ENCODE data around the gene WNK1. TPM values are rescaled to one million over a fixed set of nuclear protein-coding genes. Genes with fewer than 3 reads are reported as not detected.

WNK1 gene
- polyA plus RNA-seq, 1 donor (not counting 4 experiments of a cell fraction or from before 2014, with no cell fraction given) = 72.3 TPM

DNA sequence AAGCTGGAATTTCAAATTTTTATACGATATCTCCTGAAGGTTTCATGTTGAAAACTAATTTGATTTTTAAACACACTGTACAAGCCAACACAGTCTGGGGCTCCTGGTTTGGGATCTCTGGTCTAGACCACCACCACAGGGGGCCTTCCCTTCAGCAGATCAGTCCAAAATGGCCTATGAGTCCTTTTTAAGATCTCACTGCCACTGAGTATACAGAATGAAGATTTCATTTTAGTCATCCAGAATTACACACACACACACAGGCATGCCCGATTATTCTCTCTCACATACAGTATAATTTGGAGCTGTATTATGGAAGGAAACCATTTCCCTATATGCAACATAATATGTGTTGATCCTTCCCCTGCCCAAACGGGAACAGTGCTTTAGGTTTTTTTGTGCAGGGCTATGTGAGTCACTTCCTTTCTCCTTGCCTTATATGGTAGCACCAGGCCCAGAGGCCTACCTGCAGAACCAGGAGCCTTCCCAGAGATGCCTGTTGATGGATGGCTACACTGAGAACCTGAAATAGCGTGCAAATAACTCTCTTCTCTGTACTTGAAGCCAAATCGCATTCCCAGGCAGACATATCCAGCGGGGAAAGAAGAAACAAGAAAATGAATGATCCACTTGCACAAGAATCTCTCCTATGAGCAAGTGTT, 28.1 kb upstream of the WNK1 start:
- Histone ChIP-seq H3K9ac (ENCODE audit: control insufficient read depth, extremely low read depth, insufficient read depth, low read length) (no peak overlapping the region), H3K4me2 (ENCODE audit: control insufficient read depth, extremely low read depth, insufficient read depth, low read depth, low read length) (peak overlapping the region; percentile 31), H4K20me1 (ENCODE audit: control insufficient read depth, extremely low read depth, insufficient read depth, low read length) (no peaks in the 10 kb centered on the region), H2AFZ (ENCODE audit: control insufficient read depth, low read length) (peak overlapping the region; percentile 58), H3K79me2 (ENCODE audit: control insufficient read depth, insufficient read depth, low read length) (no peaks in the 10 kb centered on the region), H3K4me3 (ENCODE audit: control insufficient read depth in 2 of 3, extremely low read depth in 1 of 3, insufficient read depth in 2 of 3, low read depth in 1 of 3, low read length in 3 of 3) (no peak overlapping the region), H3K27me3 (ENCODE audit: control insufficient read depth, extremely low read depth, insufficient read depth, low read length) (no peaks in the 10 kb centered on the region), H3K9me3 (ENCODE audit: control insufficient read depth, low read depth, low read length) (no peaks in the 10 kb centered on the region), H3K27ac (ENCODE audit: control insufficient read depth, insufficient read depth, low read length) (peak overlapping the region; percentile 31), H3K9me1 (ENCODE audit: control insufficient read depth, extremely low read depth, insufficient read depth, low read length) (no peaks in the 10 kb centered on the region), H3K4me1 (ENCODE audit: control insufficient read depth, extremely low read depth, insufficient read depth, low read length) (peaks cover 27% of the 10 kb centered on the region), H3K36me3 (ENCODE audit: control insufficient read depth in 2 of 2, extremely low read depth in 1 of 2, insufficient read depth in 2 of 2, low read length in 2 of 2) (no peaks in the 10 kb centered on the region)
- dilution Hi-C loops (cut with MboI; ENCODE audit: extremely low pct_ligation_motif_present, low sequenced_read_pairs) = no loop called here
- TF ChIP-seq EZH2 (IDR thresholded peaks at IDR 0.05; ENCODE audit: low read length) = no peak
- TF ChIP-seq, protein P1, sequence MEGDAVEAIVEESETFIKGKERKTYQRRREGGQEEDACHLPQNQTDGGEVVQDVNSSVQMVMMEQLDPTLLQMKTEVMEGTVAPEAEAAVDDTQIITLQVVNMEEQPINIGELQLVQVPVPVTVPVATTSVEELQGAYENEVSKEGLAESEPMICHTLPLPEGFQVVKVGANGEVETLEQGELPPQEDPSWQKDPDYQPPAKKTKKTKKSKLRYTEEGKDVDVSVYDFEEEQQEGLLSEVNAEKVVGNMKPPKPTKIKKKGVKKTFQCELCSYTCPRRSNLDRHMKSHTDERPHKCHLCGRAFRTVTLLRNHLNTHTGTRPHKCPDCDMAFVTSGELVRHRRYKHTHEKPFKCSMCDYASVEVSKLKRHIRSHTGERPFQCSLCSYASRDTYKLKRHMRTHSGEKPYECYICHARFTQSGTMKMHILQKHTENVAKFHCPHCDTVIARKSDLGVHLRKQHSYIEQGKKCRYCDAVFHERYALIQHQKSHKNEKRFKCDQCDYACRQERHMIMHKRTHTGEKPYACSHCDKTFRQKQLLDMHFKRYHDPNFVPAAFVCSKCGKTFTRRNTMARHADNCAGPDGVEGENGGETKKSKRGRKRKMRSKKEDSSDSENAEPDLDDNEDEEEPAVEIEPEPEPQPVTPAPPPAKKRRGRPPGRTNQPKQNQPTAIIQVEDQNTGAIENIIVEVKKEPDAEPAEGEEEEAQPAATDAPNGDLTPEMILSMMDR (optimal IDR thresholded peaks at IDR 0.05 in 1 of 3, IDR thresholded peaks at IDR 0.05 in 1 of 3, conservative IDR thresholded peaks at IDR 0.05 in 1 of 3; ENCODE audit: extremely low read depth in 1 of 3, insufficient read depth in 2 of 3, low read length in 3 of 3) = no peak
- FAIRE-seq = peak; percentile 86
- DNase-seq (ENCODE audit: low read depth, low spot score) = no peak

DNA sequence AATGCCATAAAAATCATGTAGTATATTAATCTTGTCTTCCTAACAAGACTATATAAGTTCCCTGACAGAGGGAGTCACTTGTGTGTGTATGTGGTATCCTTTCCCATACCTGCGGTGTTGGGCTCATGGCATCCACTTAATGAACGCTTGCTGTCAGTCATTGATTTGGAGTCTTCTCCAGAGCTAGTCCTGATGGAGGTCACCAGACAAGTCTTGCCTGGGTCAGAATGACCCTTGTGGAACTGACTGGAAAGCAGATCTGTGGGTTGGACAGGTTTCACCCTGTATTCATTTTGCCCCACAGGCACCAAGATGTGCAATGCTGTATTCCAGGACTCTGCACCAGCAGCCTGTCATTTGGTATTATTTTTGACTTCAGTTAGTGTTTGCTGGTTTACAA, 27.3 kb upstream of the WNK1 start:
- no peak for DNase-seq (ENCODE audit: low read depth, low spot score)
- Histone ChIP-seq H3K27ac (ENCODE audit: control insufficient read depth, insufficient read depth, low read length) (no peak overlapping the region), H3K9me1 (ENCODE audit: control insufficient read depth, extremely low read depth, insufficient read depth, low read length) (no peaks in the 10 kb centered on the region), H2AFZ (ENCODE audit: control insufficient read depth, low read length) (no peak overlapping the region), H3K27me3 (ENCODE audit: control insufficient read depth, extremely low read depth, insufficient read depth, low read length) (no peaks in the 10 kb centered on the region), H4K20me1 (ENCODE audit: control insufficient read depth, extremely low read depth, insufficient read depth, low read length) (no peaks in the 10 kb centered on the region), H3K4me1 (ENCODE audit: control insufficient read depth, extremely low read depth, insufficient read depth, low read length) (peaks cover 27% of the 10 kb centered on the region), H3K9me3 (ENCODE audit: control insufficient read depth, low read depth, low read length) (no peaks in the 10 kb centered on the region), H3K4me2 (ENCODE audit: control insufficient read depth, extremely low read depth, insufficient read depth, low read depth, low read length) (no peak overlapping the region), H3K36me3 (ENCODE audit: control insufficient read depth in 2 of 2, extremely low read depth in 1 of 2, insufficient read depth in 2 of 2, low read length in 2 of 2) (no peaks in the 10 kb centered on the region), H3K9ac (ENCODE audit: control insufficient read depth, extremely low read depth, insufficient read depth, low read length) (no peak overlapping the region), H3K4me3 (ENCODE audit: control insufficient read depth in 2 of 3, extremely low read depth in 1 of 3, insufficient read depth in 2 of 3, low read depth in 1 of 3, low read length in 3 of 3) (no peak overlapping the region), H3K79me2 (ENCODE audit: control insufficient read depth, insufficient read depth, low read length) (no peaks in the 10 kb centered on the region)
- dilution Hi-C loops (cut with MboI; ENCODE audit: extremely low pct_ligation_motif_present, low sequenced_read_pairs) = no loop called here
- FAIRE-seq = no peak
- TF ChIP-seq EZH2 (IDR thresholded peaks at IDR 0.05; ENCODE audit: low read length) = no peak
- TF ChIP-seq, protein P1 (optimal IDR thresholded peaks at IDR 0.05 in 1 of 3, IDR thresholded peaks at IDR 0.05 in 1 of 3, conservative IDR thresholded peaks at IDR 0.05 in 1 of 3; ENCODE audit: extremely low read depth in 1 of 3, insufficient read depth in 2 of 3, low read length in 3 of 3) = no peak

All from keratinocyte (primary cell).